IMR-90 (cell line): Measurements from ENCODE around the gene NKIRAS1. TPM values are rescaled to one million over a fixed set of nuclear protein-coding genes. Genes with fewer than 3 reads are reported as not detected.

ENCODE experiments used
- ATAC-seq: fragments of 200-7000 bp; cut with Tn5 transposase; 2 replicates; pipeline ENCODE4 v1.9.1; 2020; ENCODE audit warnings: low read depth, mild to moderate bottlenecking, moderate library complexity
- BruUV-seq: library from RNA; stranded (reverse); fragments of 400-500 nt; replicated peaks from 2 replicates; lab custom pipeline; 2021; lab: Mats Ljungman, UMichigan
- CTCF ChIA-PET: fragments of 300-600 bp; formaldehyde crosslinking; extraction: SDS; loops from one replicate; lab custom pipeline; 2021; ENCODE audit warnings: antibody characterized with exemption; lab: Yijun Ruan, JAX
- POLR2A ChIA-PET: fragments of 300-600 bp; sonication (Branson Sonifier 250); formaldehyde crosslinking; loops from one replicate; lab custom pipeline; 2022; ENCODE audit warnings: antibody characterized with exemption; ENCODE audit not compliant: unreplicated experiment; lab: Charles Lee
- DNase-seq: peaks from one replicate; pipeline ENCODE4 v3.0.0; 2013
- H2AFZ ChIP-seq: replicated peaks from 2 replicates; pipeline ENCODE3; 2013; ENCODE audit warnings: low read length, mild to moderate bottlenecking; ENCODE audit not compliant: poor library complexity
- H2AK5ac ChIP-seq: 2 replicates; pipeline ENCODE4 v1.6.1; 2013; ENCODE audit warnings: low read depth, low read length, inconsistent platforms
- H2AK9ac ChIP-seq: replicated peaks from 2 replicates; pipeline ENCODE3; 2013; ENCODE audit warnings: mild to moderate bottlenecking, low read depth, low read length, moderate library complexity; ENCODE audit not compliant: poor library complexity
- H2BK120ac ChIP-seq: 2 replicates; pipeline ENCODE4 v1.6.1; 2013; ENCODE audit warnings: low read depth, low read length, inconsistent platforms
- H2BK15ac ChIP-seq: 3 replicates; pipeline ENCODE4 v1.6.1; 2013; ENCODE audit warnings: low read depth, low read length, inconsistent platforms
- H2BK20ac ChIP-seq: 2 replicates; pipeline ENCODE4 v1.6.1; 2013; ENCODE audit warnings: low read depth, mild to moderate bottlenecking, inconsistent platforms, low read length, moderate library complexity
- H2BK5ac ChIP-seq: 2 replicates; pipeline ENCODE4 v1.6.1; 2013; ENCODE audit warnings: mild to moderate bottlenecking, low read depth, low read length, inconsistent platforms; ENCODE audit not compliant: poor library complexity, severe bottlenecking
- H3K14ac ChIP-seq: replicated peaks from 2 replicates; pipeline ENCODE4 v1.6.1; 2013; ENCODE audit warnings: low read depth, low read length, inconsistent platforms
- H3K18ac ChIP-seq: 2 replicates; pipeline ENCODE4 v1.6.1; 2013; ENCODE audit warnings: low read depth, low read length, control low read depth
- H3K23ac ChIP-seq: 2 replicates; pipeline ENCODE4 v1.6.1; 2013; ENCODE audit warnings: low read depth, low read length, inconsistent platforms
- H3K27ac ChIP-seq: 2 replicates; pipeline ENCODE4 v1.5.1; 2013; ENCODE audit warnings: mild to moderate bottlenecking, control low read depth, low read length; ENCODE audit not compliant: insufficient read depth
- H3K27me3 ChIP-seq: 2 replicates; pipeline ENCODE4 v1.6.1; 2013; ENCODE audit warnings: low read length; ENCODE audit not compliant: control insufficient read depth, insufficient read depth
- H3K36me3 ChIP-seq: 2 replicates; pipeline ENCODE4 v1.6.1; 2013; ENCODE audit warnings: low read length, mixed read lengths; ENCODE audit not compliant: control insufficient read depth, insufficient read depth
- H3K4ac ChIP-seq: 2 replicates; pipeline ENCODE4 v1.6.1; 2013; ENCODE audit warnings: low read depth, low read length, inconsistent platforms
- H3K4me1 ChIP-seq: 2 replicates; pipeline ENCODE4 v1.6.1; 2013; ENCODE audit warnings: low read length, mixed read lengths; ENCODE audit not compliant: control insufficient read depth, insufficient read depth
- H3K4me2 ChIP-seq: 2 replicates; pipeline ENCODE4 v1.6.1; 2013; ENCODE audit warnings: low read depth, mild to moderate bottlenecking, control low read depth, low read length, moderate library complexity
- H3K4me3 ChIP-seq: 2 replicates; pipeline ENCODE4 v1.5.1; 2013; ENCODE audit warnings: low read depth, mild to moderate bottlenecking, control low read depth, low read length, moderate library complexity; ENCODE audit not compliant: insufficient read depth
- H3K56ac ChIP-seq: 2 replicates; pipeline ENCODE4 v1.6.1; 2013; ENCODE audit warnings: low read length, inconsistent platforms; ENCODE audit not compliant: insufficient read depth; ENCODE audit errors: extremely low read depth
- H3K79me1 ChIP-seq, 2 experiments: 2 replicates each; pipeline ENCODE4 v1.6.1; 2013; ENCODE audit warnings: low read length in 2 of 2, inconsistent platforms in 1 of 2, low read depth in 1 of 2
- H3K9ac ChIP-seq: 2 replicates; pipeline ENCODE4 v1.6.1; 2013; ENCODE audit warnings: low read depth, low read length, control low read depth
- H3K9me1 ChIP-seq: 2 replicates; pipeline ENCODE4 v1.6.1; 2013; ENCODE audit warnings: low read length, inconsistent platforms; ENCODE audit not compliant: insufficient read depth
- H3K9me3 ChIP-seq: 2 replicates; pipeline ENCODE4 v1.6.1; 2013; ENCODE audit warnings: low read length; ENCODE audit not compliant: control insufficient read depth, insufficient read depth
- H4K20me1 ChIP-seq: 2 replicates; pipeline ENCODE4 v1.6.1; 2013; ENCODE audit warnings: low read length, inconsistent platforms; ENCODE audit not compliant: insufficient read depth
- H4K5ac ChIP-seq: 2 replicates; pipeline ENCODE4 v1.6.1; 2013; ENCODE audit warnings: mild to moderate bottlenecking, low read depth, low read length, control low read depth
- H4K8ac ChIP-seq, 2 experiments: 2 replicates each; pipeline ENCODE4 v1.6.1; 2013; ENCODE audit warnings: low read depth in 2 of 2, low read length in 2 of 2, control low read depth in 1 of 2, inconsistent platforms in 1 of 2
- H4K91ac ChIP-seq: 2 replicates; pipeline ENCODE4 v1.6.1; 2013; ENCODE audit warnings: low read depth, low read length, inconsistent platforms; ENCODE audit not compliant: insufficient read depth
- BHLHE40 ChIP-seq: fragments of 150-350 bp; IDR thresholded peaks from 2 replicates; pipeline ENCODE4 v1.6.1; 2016; ENCODE audit warnings: mild to moderate bottlenecking, low read depth, low read length
- ELK1 ChIP-seq: fragments of 150-350 bp; IDR thresholded peaks from 2 replicates; pipeline ENCODE4 v1.6.1; 2016; ENCODE audit warnings: low read depth, mild to moderate bottlenecking, low read length, moderate library complexity, borderline replicate concordance
- WGBS, 2 experiments: methylation state at CpG; one replicate each; pipeline versions ENCODE4 v1.1.5 to v1.1.7; 2013; ENCODE audit warnings: missing lambda C conversion rate in 2 of 2; ENCODE audit not compliant: insufficient read length in 1 of 2; ENCODE audit errors: extremely low coverage in 2 of 2; 5-methylcytosine and 5-hydroxymethylcytosine counted together
- dilution Hi-C: fragments of 300-500 bp; cut with HindIII; formaldehyde crosslinking; loops from one replicate; pipeline ENCODE4 v1.14.3; 2018; ENCODE audit warnings: low sequenced_read_pairs; ENCODE audit not compliant: unreplicated experiment
- in situ Hi-C: fragments of 300-500 bp; cut with MboI; formaldehyde crosslinking; loops from 3 replicates; pipeline ENCODE4 v1.14.3; 2019; ENCODE audit warnings: low sequenced_read_pairs, inconsistent platforms, mixed read lengths
- intact Hi-C: fragments of 100-400 bp; cut with micrococcal nuclease; formaldehyde crosslinking; loops from 2 replicates; pipeline ENCODE4 v1.10.0; 2022
- polyA plus RNA-seq, 3 experiments: library from polyadenylated mRNA; depleted of rRNA; stranded (reverse); fragments of >200 nt; gene quantifications; 2 replicates each; pipeline ENCODE4 v1.2.3, GENCODE V29; 2012; ENCODE audit warnings: low replicate concordance in 1 of 3
- total RNA-seq: library from RNA; depleted of rRNA; stranded (reverse); fragments of >200 nt; gene quantifications from 2 replicates; pipeline ENCODE4 v1.2.3, GENCODE V29; 2012

The NKIRAS1 gene
- total and polyA plus RNA-seq, 2 of the 4 experiments (the other 2 are of a cell fraction): 6.1 to 6.8 TPM

GRCh38 chr3:23923786-23924185, 7.0 kb upstream of the NKIRAS1 start:
- POLR2A ChIA-PET: interaction anchor here (1.0 kb wide), 1 partner anchor 22 kb away, joined by 5 read pairs; no protein-coding TSS in a partner anchor
- Histone ChIP-seq H2AFZ (no peak overlapping the region), H4K8ac (no peak overlapping the region), H3K56ac (no peak overlapping the region), H3K18ac (no peak overlapping the region), H2BK15ac (no peak overlapping the region), H3K27me3 (no peaks in the 10 kb centered on the region), H3K4me2 (no peak overlapping the region), H2BK20ac (no peak overlapping the region), H4K20me1 (peaks cover 23% of the 10 kb centered on the region), H3K36me3 (peaks cover 8% of the 10 kb centered on the region), H4K91ac (no peak overlapping the region), H2BK5ac (no peak overlapping the region), H3K14ac (no peak overlapping the region), H3K4me1 (peaks cover 2% of the 10 kb centered on the region; the same call in 1 of the 2 replicates), H3K4ac (no peak overlapping the region), H3K79me1 (peaks cover 3 to 18% of the 10 kb centered on the region in 2 experiments), H3K4me3 (no peak overlapping the region), H2AK5ac (no peak overlapping the region), H2AK9ac (no peak overlapping the region), H3K9me3 (no peaks in the 10 kb centered on the region), H3K9me1 (peaks cover 4% of the 10 kb centered on the region; the same call in 1 of the 2 replicates), H3K27ac (no peak overlapping the region), H3K23ac (no peak overlapping the region), H4K5ac (no peak overlapping the region), H2BK120ac (no peak overlapping the region), H3K9ac (no peak overlapping the region)
- intact Hi-C loops: no loop called here
- in situ Hi-C loops: no loop called here
- TF ChIP-seq ELK1: no peak
- TF ChIP-seq BHLHE40: peak; percentile 28; the same call in 1 of the 2 replicates
- BruUV-seq: no TSS peak
- dilution Hi-C loops: no loop called here
- CTCF ChIA-PET: interaction anchor here (0.6 kb wide), 1 partner anchor 176 kb away, joined by 3 read pairs; no protein-coding TSS in a partner anchor
- no CpG with 5 or more reads among the region's 2 CpGs for WGBS, 2 experiments
- DNase-seq (peak; percentile 83), ATAC-seq (peak; percentile 75)
